DOHH2 (cell line): ENCODE data around the gene SPATA4.
"Not testable (repeated sequence)": the region's sequence is repeated elsewhere in the genome, so short reads cannot be mapped to it uniquely, and the experiment has no call there.

Source experiments
- H3F3A ChIP-seq: fragments of 200-600 bp; sonication (generic), shearing (Covaris generic); 2 replicates; pipeline ENCODE4 v1.6.0; 2016; ENCODE audit warnings: antibody characterized with exemption, mild to moderate bottlenecking; ENCODE audit not compliant: control insufficient read depth, insufficient read depth
- H3K27ac ChIP-seq: fragments of 200-600 bp; sonication (generic); 2 replicates; pipeline ENCODE4 v1.5.1; 2014; ENCODE audit warnings: low read depth, mild to moderate bottlenecking, low read length, moderate library complexity
- H3K27me3 ChIP-seq: fragments of 200-600 bp; sonication (generic); 2 replicates; pipeline ENCODE4 v1.6.1; 2014; ENCODE audit warnings: mild to moderate bottlenecking, low read length, mixed read lengths; ENCODE audit not compliant: control insufficient read depth
- H3K36me3 ChIP-seq: fragments of 200-600 bp; sonication (generic); 2 replicates; pipeline ENCODE4 v1.6.1; 2014; ENCODE audit warnings: mild to moderate bottlenecking, low read length, moderate library complexity, mixed read lengths; ENCODE audit not compliant: control insufficient read depth
- H3K4me1 ChIP-seq: fragments of 200-600 bp; sonication (generic); 2 replicates; pipeline ENCODE4 v1.6.1; 2014; ENCODE audit warnings: mild to moderate bottlenecking, low read length, mixed read lengths; ENCODE audit not compliant: control insufficient read depth
- H3K4me2 ChIP-seq: fragments of 200-600 bp; sonication (generic); 2 replicates; pipeline ENCODE4 v1.6.0; 2014; ENCODE audit warnings: mild to moderate bottlenecking, low read length, moderate library complexity
- H3K4me3 ChIP-seq: fragments of 200-600 bp; sonication (generic); 2 replicates; pipeline ENCODE4 v1.5.1; 2014; ENCODE audit warnings: mild to moderate bottlenecking, low read length, mixed read lengths
- H3K79me2 ChIP-seq: fragments of 200-600 bp; sonication (generic); 2 replicates; pipeline ENCODE4 v1.6.1; 2014; ENCODE audit warnings: mild to moderate bottlenecking, low read length, mixed read lengths; ENCODE audit not compliant: control insufficient read depth
- H3K9me2 ChIP-seq: fragments of 200-600 bp; sonication (generic); replicated peaks from 2 replicates; pipeline ENCODE4 v1.6.1; 2014; ENCODE audit warnings: mild to moderate bottlenecking, low read length, mixed read lengths; ENCODE audit not compliant: control insufficient read depth
- H3K9me3 ChIP-seq: fragments of 200-600 bp; sonication (generic); 2 replicates; pipeline ENCODE4 v1.6.1; 2014; ENCODE audit warnings: antibody characterized with exemption, low read length, mixed read lengths; ENCODE audit not compliant: control insufficient read depth, insufficient read depth
- H4K20me1 ChIP-seq: fragments of 200-600 bp; sonication (generic); 2 replicates; pipeline ENCODE4 v1.6.0; 2014; ENCODE audit warnings: low read depth, mild to moderate bottlenecking, antibody characterized with exemption, low read length, moderate library complexity; ENCODE audit not compliant: control insufficient read depth, insufficient read depth
- EZH2phosphoT487 ChIP-seq: fragments of 200-600 bp; sonication (generic); IDR thresholded peaks from 2 replicates; pipeline ENCODE4 v1.6.1; 2017; ENCODE audit warnings: borderline replicate concordance, mild to moderate bottlenecking, antibody characterized with exemption, low read length, moderate library complexity, mixed read lengths
- TF ChIP-seq, protein P1 (sequence below): fragments of 200-600 bp; sonication (generic); IDR thresholded peaks from one replicate; pipeline ENCODE4 v1.5.1; 2014; ENCODE audit warnings: antibody characterized with exemption, mild to moderate bottlenecking, low read depth, low read length; ENCODE audit not compliant: poor library complexity, severe bottlenecking

The SPATA4 gene

GRCh38 chr4:176217510-176217909 lies 22.1 kb upstream of the SPATA4 start:
- H3K9me2 ChIP-seq, result no peaks in the 10 kb centered on the region
- no peaks in the 10 kb centered on the region for H3K9me3 ChIP-seq
- H3K27ac ChIP-seq, result no peak overlapping the region
- no peak for TF ChIP-seq EZH2phosphoT487
- TF ChIP-seq, protein P1, sequence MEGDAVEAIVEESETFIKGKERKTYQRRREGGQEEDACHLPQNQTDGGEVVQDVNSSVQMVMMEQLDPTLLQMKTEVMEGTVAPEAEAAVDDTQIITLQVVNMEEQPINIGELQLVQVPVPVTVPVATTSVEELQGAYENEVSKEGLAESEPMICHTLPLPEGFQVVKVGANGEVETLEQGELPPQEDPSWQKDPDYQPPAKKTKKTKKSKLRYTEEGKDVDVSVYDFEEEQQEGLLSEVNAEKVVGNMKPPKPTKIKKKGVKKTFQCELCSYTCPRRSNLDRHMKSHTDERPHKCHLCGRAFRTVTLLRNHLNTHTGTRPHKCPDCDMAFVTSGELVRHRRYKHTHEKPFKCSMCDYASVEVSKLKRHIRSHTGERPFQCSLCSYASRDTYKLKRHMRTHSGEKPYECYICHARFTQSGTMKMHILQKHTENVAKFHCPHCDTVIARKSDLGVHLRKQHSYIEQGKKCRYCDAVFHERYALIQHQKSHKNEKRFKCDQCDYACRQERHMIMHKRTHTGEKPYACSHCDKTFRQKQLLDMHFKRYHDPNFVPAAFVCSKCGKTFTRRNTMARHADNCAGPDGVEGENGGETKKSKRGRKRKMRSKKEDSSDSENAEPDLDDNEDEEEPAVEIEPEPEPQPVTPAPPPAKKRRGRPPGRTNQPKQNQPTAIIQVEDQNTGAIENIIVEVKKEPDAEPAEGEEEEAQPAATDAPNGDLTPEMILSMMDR, result no peak
- no peaks in the 10 kb centered on the region for H3K79me2 ChIP-seq
- H3K4me3 ChIP-seq, result no peak overlapping the region
- no peaks in the 10 kb centered on the region for H3K36me3 ChIP-seq
- H3K27me3 ChIP-seq, result no peaks in the 10 kb centered on the region
- no peaks in the 10 kb centered on the region for H3K4me1 ChIP-seq
- H3K4me2 ChIP-seq, result no peak overlapping the region
- no peaks in the 10 kb centered on the region for H4K20me1 ChIP-seq
- H3F3A ChIP-seq, result 0 out of 2 replicates have a peak, but pooled peaks cover 3% of the 10 kb centered on the region

DNA sequence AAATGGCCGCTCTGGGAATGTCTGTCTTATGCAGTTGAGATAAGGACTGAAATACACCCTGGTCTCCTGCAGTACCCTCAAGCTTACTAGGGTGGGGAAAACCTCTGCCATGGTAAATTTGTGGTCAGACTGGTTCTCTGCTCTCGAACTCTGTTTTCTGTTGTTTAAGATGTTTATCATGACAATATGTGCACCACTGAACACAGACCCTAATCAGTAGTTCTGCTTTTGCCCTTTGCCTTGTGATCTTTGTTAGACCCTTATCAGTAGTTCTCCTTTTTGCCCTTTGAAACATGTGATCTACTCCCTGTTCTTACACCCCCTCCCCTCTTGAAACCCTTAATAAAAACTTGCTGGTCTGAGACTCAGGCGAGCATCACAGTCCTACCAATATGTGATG lies 17.0 kb upstream of the SPATA4 start:
- H3K36me3 ChIP-seq, H4K20me1 ChIP-seq, H3K9me2 ChIP-seq, H3K27ac ChIP-seq, H3K27me3 ChIP-seq, H3K4me3 ChIP-seq, H3K4me1 ChIP-seq, H3K79me2 ChIP-seq, H3K4me2 ChIP-seq, H3K9me3 ChIP-seq, H3F3A ChIP-seq: not testable (repeated sequence)

- Histone ChIP-seq H3K27ac (no peak overlapping the region), H3K4me3 (no peak overlapping the region), H3K9me3 (no peaks in the 10 kb centered on the region), H3K79me2 (no peaks in the 10 kb centered on the region), H3K36me3 (no peaks in the 10 kb centered on the region), H3K4me2 (no peak overlapping the region), H3K4me1 (peaks cover 4% of the 10 kb centered on the region), H4K20me1 (no peaks in the 10 kb centered on the region), H3K27me3 (no peaks in the 10 kb centered on the region), H3F3A (no peaks in the 10 kb centered on the region), H3K9me2 (no peaks in the 10 kb centered on the region)
- no peak for TF ChIP-seq EZH2phosphoT487
- TF ChIP-seq, protein P1, result no peak
Observed at GRCh38 chr4:176210579-176211296, 15.4 kb upstream of the SPATA4 start.

DNA sequence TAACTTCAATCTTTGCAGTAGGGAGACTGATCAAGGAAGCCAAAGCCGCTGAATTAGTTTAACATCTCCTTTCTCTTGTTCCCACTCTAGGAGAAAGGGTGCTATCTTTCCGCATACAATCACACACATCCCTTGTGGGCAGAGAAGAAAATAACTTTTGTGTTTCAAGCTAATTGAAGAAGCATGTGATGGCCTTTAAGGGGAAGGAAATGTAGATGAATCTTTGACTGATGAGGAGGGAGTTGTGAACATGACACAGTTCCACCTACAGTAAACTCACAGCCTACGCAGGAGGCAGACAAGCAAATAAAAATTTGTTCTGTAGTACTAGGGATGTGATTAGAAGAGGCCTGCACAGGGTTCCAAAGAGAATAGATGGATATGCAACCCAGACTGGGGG lies 14.7 kb upstream of the SPATA4 start:
- no peak overlapping the region for H3K4me2 ChIP-seq
- no peaks in the 10 kb centered on the region for H4K20me1 ChIP-seq
- no peak overlapping the region for H3K4me3 ChIP-seq
- H3K27me3 ChIP-seq, result no peaks in the 10 kb centered on the region
- TF ChIP-seq, protein P1, result no peak
- TF ChIP-seq EZH2phosphoT487, result no peak
- H3K9me3 ChIP-seq, result no peaks in the 10 kb centered on the region
- H3F3A ChIP-seq, result no peaks in the 10 kb centered on the region
- H3K9me2 ChIP-seq, result no peaks in the 10 kb centered on the region
- peaks cover 7% of the 10 kb centered on the region for H3K4me1 ChIP-seq
- no peaks in the 10 kb centered on the region for H3K79me2 ChIP-seq
- H3K36me3 ChIP-seq, result no peaks in the 10 kb centered on the region
- H3K27ac ChIP-seq, result no peak overlapping the region
